HG03571 (cell line): ENCODE measurements around the gene RMDN3.

Experiments
- ATAC-seq: cut with Tn5 transposase; IDR thresholded peaks from one replicate; pipeline ENCODE4 v1.9.1; 2021; ENCODE audit not compliant: unreplicated experiment

The RMDN3 gene

GRCh38 chr15:40749151-40749630, 5.9 kb downstream of the RMDN3 start:
- no peak for ATAC-seq

GRCh38 chr15:40747685-40748631, 7.1 kb downstream of the RMDN3 start:
- ATAC-seq = no peak

- no peak for ATAC-seq
Measured at GRCh38 chr15:40746916-40747418, 8.1 kb downstream of the RMDN3 start.

GRCh38 chr15:40744815-40745152, 10.3 kb downstream of the RMDN3 start:
- ATAC-seq = no peak

GRCh38 chr15:40743921-40744814, 10.9 kb downstream of the RMDN3 start:
- ATAC-seq = no peak

- ATAC-seq = no peak
Measured at GRCh38 chr15:40743485-40743901, 11.6 kb downstream of the RMDN3 start.

- ATAC-seq = no peak
Measured at GRCh38 chr15:40739854-40740253, 15.2 kb downstream of the RMDN3 start.

GRCh38 chr15:40739047-40739446, 16.0 kb downstream of the RMDN3 start:
- no peak for ATAC-seq

GRCh38 chr15:40737048-40737447, 18.0 kb downstream of the RMDN3 start:
- ATAC-seq = no peak

GRCh38 chr15:40736575-40736974, 18.5 kb downstream of the RMDN3 start:
- ATAC-seq = no peak

- ATAC-seq = no peak
Measured at GRCh38 chr15:40731034-40731433, 24.0 kb downstream of the RMDN3 start.

GRCh38 chr15:40723919-40724318, 31.1 kb downstream of the RMDN3 start:
- ATAC-seq = no peak

- ATAC-seq = no peak
Measured at GRCh38 chr15:40722934-40723333, 32.1 kb downstream of the RMDN3 start.

GRCh38 chr15:40722354-40722753, 32.7 kb downstream of the RMDN3 start:
- no peak for ATAC-seq

GRCh38 chr15:40721701-40722100, 33.4 kb downstream of the RMDN3 start:
- ATAC-seq = no peak

- no peak for ATAC-seq
Measured at GRCh38 chr15:40716165-40716564, 38.9 kb downstream of the RMDN3 start.

- ATAC-seq = no peak
Measured at GRCh38 chr15:40714144-40714543, 40.9 kb downstream of the RMDN3 start.

GRCh38 chr15:40706121-40706520, 48.9 kb downstream of the RMDN3 start:
- no peak for ATAC-seq

GRCh38 chr15:40702077-40702476, 53.0 kb downstream of the RMDN3 start:
- ATAC-seq = no peak

- no peak for ATAC-seq
Measured at GRCh38 chr15:40697916-40698315, 57.1 kb downstream of the RMDN3 start.

GRCh38 chr15:40696228-40696627, 58.8 kb downstream of the RMDN3 start:
- ATAC-seq = no peak
